HepG2 (cell line): ENCODE measurements around the gene TRIM3. TPM values are rescaled to one million over a fixed set of nuclear protein-coding genes. Genes with fewer than 3 reads are reported as not detected.

Experiments
- ATAC-seq: fragments of 200-7000 bp; cut with Tn5 transposase; 3 replicates; pipeline ENCODE4 v1.9.1; 2020; ENCODE audit warnings: mild to moderate bottlenecking, moderate library complexity
- BruUV-seq: library from RNA; stranded (reverse); fragments of 400-500 nt; replicated peaks from 2 replicates; lab custom pipeline; 2021; lab: Mats Ljungman, UMichigan
- CTCF ChIA-PET: fragments of 300-600 bp; formaldehyde crosslinking; extraction: SDS; loops from one replicate; lab custom pipeline; 2021; ENCODE audit warnings: low total read pairs, inconsistent platforms, low intra/inter-chr PET ratio; lab: Yijun Ruan, JAX
- POLR2A ChIA-PET: fragments of 350-600 bp; sonication (Branson Sonifier 250); formaldehyde crosslinking; loops from one replicate; lab custom pipeline; 2020; ENCODE audit warnings: antibody characterized with exemption, inconsistent platforms; lab: Yijun Ruan, JAX
- DNase-seq: peaks from one replicate; pipeline ENCODE4 v3.0.0-alpha.2; 2015; ENCODE audit warnings: low spot score
- FAIRE-seq: peaks from 3 replicates; lab custom pipeline; 2011; peaks lifted over from hg19 to GRCh38; lab: Jason Lieb, UNC
- H2AFZ ChIP-seq: one replicate; pipeline ENCODE4 v1.6.1; 2011; ENCODE audit warnings: low read length, inconsistent platforms
- H3K27ac ChIP-seq: fragments of 300-600 bp; 3 replicates; pipeline ENCODE4 v1.8.0; 2011; ENCODE audit warnings: mixed run types, mild to moderate bottlenecking, mixed read lengths, low read length, inconsistent platforms; ENCODE audit not compliant: insufficient read depth; ENCODE audit errors: extremely low read length
- H3K27me3 ChIP-seq, 2 experiments: fragments of 200-600 bp in 1 of 2; 2 replicates in 1 of 2; 3 replicates in 1 of 2; pipeline versions ENCODE4 v1.6.0 to v1.8.0; 2011; ENCODE audit warnings: low read length in 2 of 2, mild to moderate bottlenecking in 2 of 2, moderate library complexity in 2 of 2, inconsistent platforms in 1 of 2; ENCODE audit not compliant: insufficient read depth in 2 of 2, control insufficient read depth in 1 of 2
- H3K36me3 ChIP-seq, 2 experiments: fragments of 200-600 bp in 1 of 2; replicated peaks in 1 of 2; 2 replicates in 1 of 2; 3 replicates in 1 of 2; pipeline versions ENCODE4 v1.5.1 to v1.8.0; 2011; ENCODE audit warnings: low read length in 2 of 2, inconsistent platforms in 1 of 2; ENCODE audit not compliant: insufficient read depth in 2 of 2, control insufficient read depth in 1 of 2
- H3K4me1 ChIP-seq: 2 replicates; pipeline ENCODE4 v1.5.1; 2012; ENCODE audit warnings: low read length, inconsistent platforms; ENCODE audit not compliant: insufficient read depth
- H3K4me2 ChIP-seq: 2 replicates; pipeline ENCODE4 v1.6.0; 2011; ENCODE audit warnings: low read depth, low read length, inconsistent platforms
- H3K4me3 ChIP-seq, 3 experiments: fragments of 200-600 bp in 1 of 3; sonication (generic), shearing (Covaris generic) in 1 of 3; replicated peaks in 1 of 3; 2 replicates each; pipeline ENCODE4 v1.5.1; 2011 to 2016; ENCODE audit warnings: low read length in 3 of 3, inconsistent platforms in 2 of 3, low read depth in 2 of 3, mild to moderate bottlenecking in 2 of 3, control low read depth in 1 of 3, mixed read lengths in 1 of 3; ENCODE audit not compliant: insufficient read depth in 1 of 3
- H3K79me2 ChIP-seq: one replicate; pipeline ENCODE4 v1.6.1; 2011; ENCODE audit warnings: low read length, inconsistent platforms; ENCODE audit not compliant: insufficient read depth
- H3K9ac ChIP-seq: 2 replicates; pipeline ENCODE4 v1.6.0; 2011; ENCODE audit warnings: mild to moderate bottlenecking, low read depth, low read length, inconsistent platforms; ENCODE audit not compliant: insufficient read depth
- H3K9me3 ChIP-seq: 2 replicates; pipeline ENCODE4 v1.5.1; 2012; ENCODE audit warnings: mild to moderate bottlenecking, low read length
- H4K20me1 ChIP-seq: 2 replicates; pipeline ENCODE4 v1.6.0; 2011; ENCODE audit warnings: inconsistent platforms, mild to moderate bottlenecking, low read length, moderate library complexity; ENCODE audit not compliant: insufficient read depth
- ATF2 ChIP-seq: sonication (generic); formaldehyde crosslinking; IDR thresholded peaks from 2 replicates; pipeline ENCODE4 v1.4.0; 2020; ENCODE audit warnings: missing genetic modification reagents
- CC2D1A ChIP-seq: sonication (generic); formaldehyde crosslinking; IDR thresholded peaks from 2 replicates; pipeline ENCODE4 v1.8.1; 2023; ENCODE audit warnings: mild to moderate bottlenecking, missing genetic modification reagents
- NKX3-1 ChIP-seq: sonication (generic); formaldehyde crosslinking; IDR thresholded peaks from 2 replicates; pipeline ENCODE4 v1.5.0; 2020; ENCODE audit warnings: missing genetic modification reagents
- POLR2G ChIP-seq: fragments of 200-400 bp; formaldehyde crosslinking; IDR thresholded peaks from 2 replicates; pipeline ENCODE4 v1.6.1; 2018; ENCODE audit warnings: mild to moderate bottlenecking, low read depth, low read length, moderate library complexity
- SALL2 ChIP-seq: sonication (generic); formaldehyde crosslinking; IDR thresholded peaks from 2 replicates; pipeline ENCODE4 v1.8.1; 2023; ENCODE audit warnings: mild to moderate bottlenecking, missing genetic modification reagents, inconsistent platforms
- SSRP1 ChIP-seq: IDR thresholded peaks from 2 replicates; pipeline ENCODE4 v1.6.1; 2016; ENCODE audit warnings: control low read depth
- ZFP90 ChIP-seq: sonication (generic); formaldehyde crosslinking; IDR thresholded peaks from 2 replicates; pipeline ENCODE4 v1.8.0; 2022; ENCODE audit warnings: missing genetic modification reagents, mild to moderate bottlenecking, inconsistent platforms, borderline replicate concordance
- ZNF761 ChIP-seq: sonication (generic); formaldehyde crosslinking; conservative IDR thresholded peaks from 2 replicates; pipeline ENCODE4 v1.4.0; 2020; ENCODE audit warnings: mild to moderate bottlenecking, missing genetic modification reagents
- WGBS: methylation state at CpG from one replicate; pipeline ENCODE4 v1.1.6; 2017; ENCODE audit warnings: low lambda C conversion rate; 5-methylcytosine and 5-hydroxymethylcytosine counted together
- in situ Hi-C: cut with HindIII; loops from 2 replicates; pipeline ENCODE4 v1.10.0; 2017; ENCODE audit warnings: low pct_unique_long_range_greater_than_20kb; ENCODE audit not compliant: extremely low pct_ligation_motif_present
- intact Hi-C: fragments of 100-400 bp; cut with micrococcal nuclease; formaldehyde crosslinking; loops from one replicate; pipeline ENCODE4 v1.10.0; 2022; ENCODE audit not compliant: unreplicated experiment
- polyA plus RNA-seq, 8 experiments: library from polyadenylated mRNA; depleted of rRNA in 3 of 8; stranded (reverse) in 7 of 8; unstranded in 1 of 8; fragments of >200 nt; fragmentation: Illumina TruSeq in 4 of 8; extraction: Trizol in 4 of 8; gene quantifications; 2 replicates each; pipeline versions ENCODE4 v1.2.1 to v1.2.3, GENCODE V29; 2011 to 2016; ENCODE audit warnings: low read depth in 4 of 8, missing spikeins in 1 of 8, mixed read lengths in 1 of 8; ENCODE audit not compliant: insufficient read depth in 1 of 8
- total RNA-seq, 5 experiments: library from RNA; depleted of rRNA; stranded (reverse); fragments of >200 nt; fragmentation: Illumina TruSeq; extraction: Trizol; gene quantifications; 2 replicates each; pipeline ENCODE4 v1.2.3, GENCODE V29; 2016; ENCODE audit warnings: low read depth in 1 of 5

TRIM3 gene
- total and polyA plus RNA-seq, 2 of the 13 experiments (the other 11 are each of a cell fraction or from before 2014, with no cell fraction given) = 3.6 to 6.3 TPM

- DNase-seq (no peak), FAIRE-seq (no peak), ATAC-seq (peak; percentile 28)
- peaks cover 5% of the 10 kb centered on the region for H3K79me2 ChIP-seq
- ChIA-PET CTCF (no interaction called here), POLR2A (interaction anchor here (1.4 to 3.3 kb wide), 5 partner anchors 13 to 144 kb away, joined by 3 to 13 read pairs (median 5); partner anchors contain the start of genes HPX and TPP1)
- in situ Hi-C loops (no loop called here), intact Hi-C loops (no loop called here)
- H4K20me1 ChIP-seq = no peaks in the 10 kb centered on the region; the same call in 1 of the 2 replicates
- peak overlapping the region; percentile 44 for H3K27ac ChIP-seq
- H3K9ac ChIP-seq = no peak overlapping the region
- TF ChIP-seq SALL2 (no peak), POLR2G (peak; percentile 32; the same call in 1 of the 2 replicates), ZNF761 (CRISPR knock-in tag) (no peak), ZFP90 (CRISPR knock-in tag) (no peak), CC2D1A (no peak), NKX3-1 (CRISPR knock-in tag) (no peak), ATF2 (no peak), SSRP1 (0 out of 2 replicates have a peak, but pooled peaks have one; percentile 37)
- no peaks in the 10 kb centered on the region for H3K9me3 ChIP-seq
- H3K4me1 ChIP-seq = peaks cover 47% of the 10 kb centered on the region
- no peak overlapping the region for H3K4me2 ChIP-seq
- peaks cover 9 to 25% of the 10 kb centered on the region in 2 experiments for H3K36me3 ChIP-seq
- no peaks in the 10 kb centered on the region; a peak in 1 of 5 replicates for H3K27me3 ChIP-seq
- WGBS = 79% methylated on average over 3 of the region's 3 CpGs
- no peak overlapping the region for H2AFZ ChIP-seq
- no peak overlapping the region for H3K4me3 ChIP-seq
- BruUV-seq = no TSS peak
Measured at GRCh38 chr11:6474806-6475500, 1.2 kb upstream of the TRIM3 start.
